Spinal cord (tissue), 10 donors: ENCODE measurements around the gene ZC3H13. TPM values are rescaled to one million over a fixed set of nuclear protein-coding genes. Genes with fewer than 3 reads are reported as not detected.

Experiments
- DNase-seq, 6 donors: peaks; one replicate each; pipeline versions ENCODE4 v3.0.0 to v3.0.0-alpha.2; 2013 to 2015; ENCODE audit warnings: low spot score in 6 of 6, low read depth in 4 of 6
- H3K27ac ChIP-seq: one replicate; pipeline ENCODE4 v1.5.1; 2013; ENCODE audit warnings: low read depth, low read length, control low read depth
- H3K27me3 ChIP-seq: one replicate; pipeline ENCODE4 v1.6.1; 2013; ENCODE audit warnings: low read length; ENCODE audit not compliant: control insufficient read depth, insufficient read depth
- H3K36me3 ChIP-seq: one replicate; pipeline ENCODE4 v1.6.1; 2013; ENCODE audit warnings: low read length; ENCODE audit not compliant: control insufficient read depth, insufficient read depth
- H3K4me1 ChIP-seq: one replicate; pipeline ENCODE4 v1.6.1; 2013; ENCODE audit warnings: low read length; ENCODE audit not compliant: control insufficient read depth, insufficient read depth
- H3K4me3 ChIP-seq: one replicate; pipeline ENCODE4 v1.5.1; 2013; ENCODE audit warnings: low read depth, low read length, control low read depth
- H3K9me3 ChIP-seq: one replicate; pipeline ENCODE4 v1.6.1; 2013; ENCODE audit warnings: low read length; ENCODE audit not compliant: control insufficient read depth, insufficient read depth
- WGBS: methylation state at CpG from one replicate; pipeline ENCODE4 v1.1.5; 2013; ENCODE audit warnings: missing lambda C conversion rate; ENCODE audit not compliant: insufficient coverage; 5-methylcytosine and 5-hydroxymethylcytosine counted together
- polyA plus RNA-seq, 2 donors: library from polyadenylated mRNA; unstranded; fragments of 120-200 nt; gene quantifications; one replicate each; pipeline ENCODE4 v1.2.1, GENCODE V29; 2013; ENCODE audit not compliant: insufficient read length in 2 of 2
- total RNA-seq, 2 donors: library from RNA; depleted of rRNA in 1 of 2; stranded (reverse); fragments of 120-200 nt in 1 of 2; fragments of >200 nt in 1 of 2; gene quantifications; one replicate each; pipeline versions ENCODE4 v1.2.3 to v1.2.4, GENCODE V29; 2013 to 2014
- donor health status: healthy.

ZC3H13 gene
- total and polyA plus RNA-seq, 4 donors, result 33.5 to 50.5 (median 36.7) TPM

DNA sequence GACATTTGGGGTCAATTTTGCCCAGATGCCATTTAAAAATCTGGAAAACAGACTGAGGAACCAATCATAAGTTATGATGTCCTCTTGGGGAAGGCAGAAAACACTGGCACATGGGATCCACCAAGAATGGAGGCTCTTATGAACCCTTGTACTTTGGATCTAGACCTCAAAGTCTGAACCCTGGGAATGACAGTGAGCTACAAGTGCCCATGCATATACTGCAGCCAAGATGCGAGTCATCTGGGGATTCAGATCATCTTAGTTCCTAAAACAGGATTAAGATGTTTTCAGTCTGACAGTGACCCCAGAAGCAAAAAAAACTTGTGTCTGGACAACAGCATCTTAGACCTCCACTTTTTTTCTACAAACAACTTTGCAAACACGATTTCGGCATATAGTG lies 100.8 kb downstream of the ZC3H13 start:
- H3K9me3 ChIP-seq, result no peaks in the 10 kb centered on the region
- H3K4me3 ChIP-seq, result no peak overlapping the region
- no peaks in the 10 kb centered on the region for H3K27me3 ChIP-seq
- DNase-seq, result no peak
- no peaks in the 10 kb centered on the region for H3K36me3 ChIP-seq
- H3K27ac ChIP-seq, result no peak overlapping the region
- WGBS, result 100% methylated on average over 1 of the region's 3 CpGs
- H3K4me1 ChIP-seq, result no peaks in the 10 kb centered on the region

DNA sequence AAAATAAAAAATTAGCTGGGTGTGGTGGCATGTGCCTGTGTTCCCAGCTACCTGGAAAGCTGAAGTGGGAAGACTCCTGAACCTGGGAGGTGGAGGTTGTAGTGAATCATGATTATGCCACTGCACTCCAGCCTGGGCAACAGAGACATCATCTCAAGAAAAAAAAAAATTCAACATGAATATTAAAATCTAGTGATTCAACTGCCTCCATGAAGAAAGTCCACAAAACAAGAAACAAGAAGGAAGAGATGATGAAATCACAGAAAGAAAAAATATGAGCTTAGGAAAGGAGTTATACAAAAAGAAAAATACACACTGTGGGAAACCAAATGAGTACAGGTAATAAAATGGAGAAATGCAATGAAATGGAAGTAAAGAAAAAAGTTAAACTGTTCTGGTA lies 101.4 kb downstream of the ZC3H13 start:
- no peak overlapping the region for H3K27ac ChIP-seq

DNA sequence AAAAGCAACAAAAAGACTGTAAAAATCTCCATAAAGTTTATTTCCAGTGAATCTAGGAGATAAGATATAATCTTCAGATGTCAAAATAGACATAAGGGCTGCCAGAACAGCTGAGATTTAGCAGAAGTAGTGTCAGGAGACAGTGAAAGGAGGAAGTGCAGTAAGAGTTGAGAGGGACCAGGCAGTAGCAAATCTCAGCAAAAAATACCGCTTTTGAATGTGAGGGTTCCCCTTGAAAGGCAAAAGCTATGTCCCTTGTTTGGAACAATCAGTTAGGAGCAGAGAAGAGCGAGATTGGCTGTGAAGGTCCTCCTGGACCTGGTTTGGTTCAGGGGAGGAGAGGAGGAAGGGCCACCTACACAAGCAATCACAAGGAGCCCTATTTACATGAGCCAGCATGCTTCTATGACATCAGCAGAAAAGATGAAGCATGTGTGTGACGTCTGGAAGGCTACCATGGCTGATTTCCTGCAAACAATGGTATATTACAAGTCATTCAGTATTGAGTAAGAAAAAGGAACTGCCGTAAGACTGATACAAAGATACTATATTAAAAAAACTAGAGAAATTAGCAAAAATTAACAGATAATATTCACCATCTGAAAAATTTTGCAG lies 102.1 kb downstream of the ZC3H13 start:
- Histone ChIP-seq H3K36me3 (no peaks in the 10 kb centered on the region), H3K27me3 (no peaks in the 10 kb centered on the region), H3K9me3 (no peaks in the 10 kb centered on the region), H3K27ac (no peak overlapping the region), H3K4me3 (no peak overlapping the region), H3K4me1 (no peaks in the 10 kb centered on the region)
- DNase-seq, result peak in 1 of 6 donors; percentile 35
- 100% methylated on average over 1 of the region's 4 CpGs for WGBS

More for the DNA sequence above, 101.4 kb downstream of the ZC3H13 start:
- Histone ChIP-seq H3K4me3 (no peak overlapping the region), H3K27me3 (no peaks in the 10 kb centered on the region), H3K9me3 (no peaks in the 10 kb centered on the region), H3K4me1 (no peaks in the 10 kb centered on the region), H3K36me3 (no peaks in the 10 kb centered on the region)
- no peak for DNase-seq

DNA sequence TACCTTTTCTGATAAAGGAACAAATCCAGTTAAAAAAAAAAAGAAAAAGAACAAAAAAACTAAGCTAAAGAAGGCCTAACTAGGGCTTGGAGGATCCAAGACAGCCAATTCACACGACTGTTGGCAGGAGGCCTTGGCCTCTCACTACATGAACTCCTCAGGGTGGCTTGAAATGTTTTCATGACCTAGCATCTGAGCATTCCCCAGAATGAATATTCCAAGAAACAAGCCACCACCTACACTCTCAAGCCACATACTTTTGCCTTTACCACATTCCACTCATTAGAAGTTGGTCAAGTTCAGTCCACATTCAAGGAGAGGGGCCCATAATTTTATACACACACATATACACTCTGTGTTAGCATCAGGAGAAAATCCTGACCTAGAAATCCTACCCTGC lies 103.4 kb downstream of the ZC3H13 start:
- Histone ChIP-seq H3K4me1 (no peaks in the 10 kb centered on the region), H3K27me3 (no peaks in the 10 kb centered on the region), H3K4me3 (no peak overlapping the region), H3K27ac (no peak overlapping the region), H3K9me3 (no peaks in the 10 kb centered on the region), H3K36me3 (no peaks in the 10 kb centered on the region)
- peak in 1 of 6 donors; percentile 57 for DNase-seq
- WGBS, result 57% methylated on average over 1 of the region's 1 CpG

DNA sequence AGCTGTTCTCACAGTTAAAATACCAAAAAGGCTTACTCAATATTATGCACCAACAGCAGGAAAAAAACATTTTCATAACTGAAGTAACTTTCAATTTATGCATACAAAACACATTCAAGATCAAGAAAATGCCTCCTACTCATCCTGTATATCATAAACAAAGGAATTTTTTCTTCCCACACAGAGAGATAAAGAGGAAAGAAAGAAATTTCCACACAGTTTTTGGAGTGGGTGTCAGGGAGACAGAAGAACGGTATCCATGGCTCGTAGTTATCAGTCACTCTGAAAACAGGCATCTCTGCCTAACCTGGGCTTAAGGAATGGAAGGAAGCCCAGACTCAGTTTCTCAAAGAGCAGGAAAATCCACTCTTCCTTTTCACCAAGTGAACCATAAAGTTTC lies 108.6 kb downstream of the ZC3H13 start:
- H3K36me3 ChIP-seq, result no peaks in the 10 kb centered on the region
- H3K9me3 ChIP-seq, result no peaks in the 10 kb centered on the region
- no peak for DNase-seq
- H3K4me1 ChIP-seq, result no peaks in the 10 kb centered on the region
- 100% methylated on average over 2 of the region's 2 CpGs for WGBS
- H3K27me3 ChIP-seq, result no peaks in the 10 kb centered on the region
- no peak overlapping the region for H3K27ac ChIP-seq
- no peak overlapping the region for H3K4me3 ChIP-seq

DNA sequence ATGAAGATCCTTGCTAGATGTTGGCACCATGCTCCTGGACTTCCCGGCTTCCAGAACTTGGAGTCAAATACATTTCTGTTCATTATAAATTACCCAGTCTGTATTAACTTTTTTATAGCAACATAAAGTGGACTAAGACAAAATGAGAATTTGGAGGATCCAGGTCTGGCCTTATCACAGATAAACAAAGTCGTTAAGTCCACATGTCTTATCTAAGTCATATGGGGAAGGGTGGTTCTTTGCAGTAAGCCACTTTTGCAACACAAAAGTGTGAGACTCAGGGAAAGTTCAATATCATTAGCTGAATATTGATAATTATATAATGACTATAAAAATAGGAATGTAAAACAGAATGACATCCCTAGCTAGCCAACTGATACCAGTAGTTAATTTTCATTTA lies 109.4 kb downstream of the ZC3H13 start:
- Histone ChIP-seq H3K4me3 (no peak overlapping the region), H3K27me3 (no peaks in the 10 kb centered on the region), H3K4me1 (no peaks in the 10 kb centered on the region), H3K9me3 (no peaks in the 10 kb centered on the region), H3K36me3 (no peaks in the 10 kb centered on the region), H3K27ac (no peak overlapping the region)
- WGBS, result no CpG with 5 or more reads among the region's 2 CpGs
- no peak for DNase-seq

DNA sequence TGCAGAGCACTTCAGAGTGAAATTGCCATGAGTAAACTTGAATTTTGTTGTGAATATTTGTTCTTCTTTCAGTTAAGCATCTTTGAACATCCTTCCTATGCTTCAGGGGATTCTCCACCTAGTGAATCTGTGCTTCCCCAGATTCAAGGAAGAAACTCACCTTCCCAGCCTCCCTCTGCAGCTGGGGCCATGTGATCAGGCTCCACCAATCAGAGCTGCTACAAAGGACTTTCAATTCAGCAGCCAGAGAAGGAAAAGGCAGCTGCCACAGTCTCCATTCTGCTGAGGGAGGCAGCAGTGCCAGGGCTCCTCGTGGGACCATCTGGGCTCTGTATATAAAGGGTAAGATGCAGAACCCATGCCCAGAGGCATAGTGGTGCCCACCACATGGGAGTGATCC lies 111.3 kb downstream of the ZC3H13 start:
- 67% methylated on average over 1 of the region's 1 CpG for WGBS
- H3K36me3 ChIP-seq, result no peaks in the 10 kb centered on the region
- no peaks in the 10 kb centered on the region for H3K4me1 ChIP-seq

DNA sequence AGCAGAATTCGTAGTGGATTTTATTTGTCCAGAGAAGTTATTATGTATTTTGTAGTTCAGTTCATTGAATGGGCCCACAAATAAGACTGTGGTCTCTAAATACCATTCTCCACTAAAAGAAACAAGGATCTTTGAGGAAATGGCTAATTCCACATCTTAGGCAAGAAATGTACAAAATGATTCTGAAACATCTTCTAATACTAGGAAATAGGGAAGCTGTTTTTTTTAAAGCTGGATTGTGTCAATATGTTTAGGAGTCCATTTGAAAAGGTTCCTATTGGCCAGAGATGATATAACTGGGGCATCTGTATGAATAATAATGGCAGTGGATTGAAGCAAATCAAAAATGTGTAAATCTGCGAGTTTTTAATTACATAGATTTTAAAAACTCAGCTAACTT lies 112.5 kb downstream of the ZC3H13 start:
- H3K4me3 ChIP-seq, result no peak overlapping the region
- H3K36me3 ChIP-seq, result no peaks in the 10 kb centered on the region
- no peaks in the 10 kb centered on the region for H3K27me3 ChIP-seq
- WGBS, result no CpG with 5 or more reads among the region's 2 CpGs
- DNase-seq, result no peak
- no peak overlapping the region for H3K27ac ChIP-seq
- H3K9me3 ChIP-seq, result no peaks in the 10 kb centered on the region
- no peaks in the 10 kb centered on the region for H3K4me1 ChIP-seq

More for the DNA sequence above, 111.3 kb downstream of the ZC3H13 start:
- H3K27me3 ChIP-seq, result no peaks in the 10 kb centered on the region
- no peak for DNase-seq
- no peak overlapping the region for H3K4me3 ChIP-seq
- H3K9me3 ChIP-seq, result no peaks in the 10 kb centered on the region
- H3K27ac ChIP-seq, result no peak overlapping the region

DNA sequence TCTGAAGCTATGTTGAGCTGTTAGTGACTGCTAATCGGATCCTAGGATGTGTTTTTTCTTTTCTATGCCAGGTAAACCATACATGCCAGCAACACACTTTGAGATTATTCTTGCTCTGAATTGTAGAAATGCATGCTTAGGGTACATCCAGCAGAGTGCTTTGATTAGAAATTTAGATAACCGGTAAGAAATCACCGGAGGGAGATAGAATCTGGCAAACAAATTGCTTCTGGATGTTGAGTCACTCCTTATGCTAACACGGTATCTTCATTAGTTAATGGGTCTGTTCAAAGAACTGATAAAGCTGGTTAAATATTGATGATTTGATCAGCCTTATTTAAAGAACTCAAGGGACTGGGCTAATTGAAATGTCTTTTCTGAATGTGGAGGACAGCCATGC lies 115.9 kb downstream of the ZC3H13 start:
- Histone ChIP-seq H3K27ac (no peak overlapping the region), H3K9me3 (no peaks in the 10 kb centered on the region), H3K4me1 (no peaks in the 10 kb centered on the region), H3K27me3 (no peaks in the 10 kb centered on the region), H3K36me3 (no peaks in the 10 kb centered on the region), H3K4me3 (no peak overlapping the region)
- 56% methylated on average over 3 of the region's 4 CpGs for WGBS
- DNase-seq, result no peak

DNA sequence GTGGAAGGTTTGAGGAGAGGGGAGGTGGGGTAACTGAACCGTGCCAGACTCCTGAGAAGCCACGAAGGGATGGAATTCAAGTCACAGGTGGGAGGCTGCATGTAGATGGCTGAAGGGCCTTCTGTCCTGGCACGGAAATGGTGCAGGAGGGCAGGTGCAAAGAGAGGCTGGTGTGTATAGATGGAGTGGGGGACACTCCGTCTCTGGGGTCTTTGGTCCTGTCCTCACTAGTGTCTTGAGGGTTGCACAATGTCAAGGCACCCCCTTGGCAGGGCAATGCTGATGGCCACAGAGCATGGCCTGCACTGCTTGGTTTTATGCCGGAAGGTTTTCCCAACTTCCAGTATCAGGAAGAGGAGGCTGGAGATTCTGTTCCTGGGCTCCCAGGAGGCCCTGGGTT lies 118.3 kb downstream of the ZC3H13 start:
- 91% methylated on average over 5 of the region's 5 CpGs for WGBS
- DNase-seq, result no peak
- Histone ChIP-seq H3K27me3 (no peaks in the 10 kb centered on the region), H3K9me3 (no peaks in the 10 kb centered on the region), H3K4me1 (no peaks in the 10 kb centered on the region), H3K27ac (no peak overlapping the region), H3K4me3 (no peak overlapping the region), H3K36me3 (no peaks in the 10 kb centered on the region)
